ENCODE results near the gene TEX2. TPM values are rescaled to one million over a fixed set of nuclear protein-coding genes. Genes with fewer than 3 reads are reported as not detected.
A peak's percentile ranks its signal among the peaks of the same experiment; 100 is the strongest.

The TEX2 gene
- total and polyA plus RNA-seq, 9 of the 15 experiments (the other 6 are each of a cell fraction or from before 2014, with no cell fraction given), result 4.1 to 27.6 (median 19.3) TPM

GRCh38 chr17:64145751-64146417 lies 117.2 kb downstream of the TEX2 start:
- H4K20me1 ChIP-seq (replicated peaks; ENCODE audit: control insufficient read depth, insufficient read depth, low read length), result no peaks in the 10 kb centered on the region
- H3K36me3 ChIP-seq (ENCODE audit: control insufficient read depth, insufficient read depth, low read length), result peaks cover 46% of the 10 kb centered on the region
- no peaks in the 10 kb centered on the region for H3K9me3 ChIP-seq (replicated peaks; ENCODE audit: control insufficient read depth, insufficient read depth, low read depth, low read length)
- ChIA-PET CTCF (ENCODE audit: low intra/inter-chr PET ratio) (no interaction called here), POLR2A (interaction anchor here (0.6 to 4.4 kb wide), 63 partner anchors 8 to 360 kb away, joined by 3 to 35 read pairs (median 4); partner anchors contain the start of genes ERN1 and POLG2)
- H3K4me1 ChIP-seq (replicated peaks in 1 of 2; ENCODE audit: control insufficient read depth in 2 of 2, insufficient read depth in 2 of 2, low read length in 2 of 2), result peaks cover 9 to 17% of the 10 kb centered on the region in 2 experiments; a peak in 4 of 5 replicates
- DNase-seq (ENCODE audit: extremely low read depth in 1 of 4, low spot score in 3 of 4) (peak; percentile 92 to 99 (median 94)), FAIRE-seq (peak; percentile 100), ATAC-seq (peak; percentile 94)
- peak overlapping the region; percentile 94 to 97 for H3K9ac ChIP-seq (ENCODE audit: insufficient read depth in 1 of 2, low read depth in 2 of 2, low read length in 2 of 2)
- in situ Hi-C loops (cut with MboI), result no loop called here
- no TSS peak for BruUV-seq (replicated peaks)
- peaks cover 25% of the 10 kb centered on the region for H3K79me2 ChIP-seq (ENCODE audit: control insufficient read depth, insufficient read depth, low read length)
- peak overlapping the region; percentile 64 for H3K4me3 ChIP-seq
- no peaks in the 10 kb centered on the region for H3K27me3 ChIP-seq (ENCODE audit: control insufficient read depth in 2 of 2, insufficient read depth in 2 of 2, low read length in 2 of 2)
- no peaks in the 10 kb centered on the region for H3K9me1 ChIP-seq (ENCODE audit: control insufficient read depth, insufficient read depth, low read length)
- peak overlapping the region; percentile 87 for H3K4me2 ChIP-seq (ENCODE audit: insufficient read depth, low read length)
- under 1% methylated on average over 40 of the region's 51 CpGs for WGBS (ENCODE audit: insufficient coverage, low coverage, missing lambda C conversion rate)
- H3K27ac ChIP-seq (ENCODE audit: extremely low read depth, low read depth, low read length), result peak overlapping the region; percentile 93
- peak overlapping the region; percentile 86 for H2AFZ ChIP-seq (ENCODE audit: low read depth, low read length)
- intact Hi-C loops (cut with micrococcal nuclease), result loop anchor here (2.0 to 10.0 kb wide), 3 partner anchors 116 to 371 kb away; partner anchors contain the start of genes CCDC47, DDX42 and TEX2
- TF ChIP-seq SIN3A (IDR thresholded peaks at IDR 0.05; ENCODE audit: borderline replicate concordance in 2 of 2, control insufficient read depth in 1 of 2, low read depth in 2 of 2, low read length in 2 of 2), result peak; percentile 37 to 92; a peak in 3 of 4 replicates
- peak; percentile 92 for TF ChIP-seq ZFX (CRISPR knock-in tag; IDR thresholded peaks at IDR 0.05)
- TF ChIP-seq TCFL5 (CRISPR knock-in tag; conservative IDR thresholded peaks at IDR 0.05), result no peak
- TF ChIP-seq MXI1 (IDR thresholded peaks at IDR 0.05; ENCODE audit: low read depth, low read length), result peak; percentile 56; the same call in 1 of the 2 replicates
- TF ChIP-seq TCF3 (CRISPR knock-in tag; IDR thresholded peaks at IDR 0.05), result peak; percentile 8; the same call in 1 of the 2 replicates
- peak; percentile 99 for TF ChIP-seq KDM5B (IDR thresholded peaks at IDR 0.05; ENCODE audit: insufficient replicate concordance, low read depth, low read length)
- TF ChIP-seq, protein P1, sequence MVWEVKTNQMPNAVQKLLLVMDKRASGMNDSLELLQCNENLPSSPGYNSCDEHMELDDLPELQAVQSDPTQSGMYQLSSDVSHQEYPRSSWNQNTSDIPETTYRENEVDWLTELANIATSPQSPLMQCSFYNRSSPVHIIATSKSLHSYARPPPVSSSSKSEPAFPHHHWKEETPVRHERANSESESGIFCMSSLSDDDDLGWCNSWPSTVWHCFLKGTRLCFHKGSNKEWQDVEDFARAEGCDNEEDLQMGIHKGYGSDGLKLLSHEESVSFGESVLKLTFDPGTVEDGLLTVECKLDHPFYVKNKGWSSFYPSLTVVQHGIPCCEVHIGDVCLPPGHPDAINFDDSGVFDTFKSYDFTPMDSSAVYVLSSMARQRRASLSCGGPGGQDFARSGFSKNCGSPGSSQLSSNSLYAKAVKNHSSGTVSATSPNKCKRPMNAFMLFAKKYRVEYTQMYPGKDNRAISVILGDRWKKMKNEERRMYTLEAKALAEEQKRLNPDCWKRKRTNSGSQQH (CRISPR knock-in tag; IDR thresholded peaks at IDR 0.05), result peak; percentile 68
- TF ChIP-seq NFIC (IDR thresholded peaks at IDR 0.05), result peak; percentile 54; the same call in 1 of the 2 replicates
- peak; percentile 99 for TF ChIP-seq POLR2A (conservative IDR thresholded peaks at IDR 0.05)
- peak; percentile 100 for TF ChIP-seq RBFOX2 (IDR thresholded peaks at IDR 0.05; ENCODE audit: low read depth, low read length)
- no peak for TF ChIP-seq ZNF518B (CRISPR knock-in tag; IDR thresholded peaks at IDR 0.05)
- TF ChIP-seq GATAD2A (IDR thresholded peaks at IDR 0.05), result no peak
- TF ChIP-seq HCFC1 (IDR thresholded peaks at IDR 0.05; ENCODE audit: low read depth, low read length), result peak; percentile 65
- peak; percentile 78 for TF ChIP-seq THRB (CRISPR knock-in tag; conservative IDR thresholded peaks at IDR 0.05)
- no peak for TF ChIP-seq KHSRP (IDR thresholded peaks at IDR 0.05)
- TF ChIP-seq ZNF212 (CRISPR knock-in tag; IDR thresholded peaks at IDR 0.05), result no peak
- peak; percentile 97 for TF ChIP-seq EP400 (IDR thresholded peaks at IDR 0.05)
